HG03575 (cell line): ENCODE measurements around the gene ROGDI.

Source experiments
- ATAC-seq: cut with Tn5 transposase; IDR thresholded peaks from one replicate; pipeline ENCODE4 v1.9.1; 2021; ENCODE audit not compliant: unreplicated experiment, insufficient number of reproducible peaks, low FRiP score; ENCODE audit errors: extremely low read depth

The ROGDI gene

GRCh38 chr16:4776141-4776705 is 26.2 kb downstream of the ROGDI start:
- no peak for ATAC-seq

- ATAC-seq: no peak
These were observed 27.4 kb downstream of the ROGDI start for GRCh38 chr16:4775005-4775404.

GRCh38 chr16:4772351-4772750 is 30.1 kb downstream of the ROGDI start:
- ATAC-seq: no peak

GRCh38 chr16:4771646-4772045 is 30.8 kb downstream of the ROGDI start:
- ATAC-seq: no peak

GRCh38 chr16:4769306-4769638 is 33.2 kb downstream of the ROGDI start:
- ATAC-seq: no peak

GRCh38 chr16:4768549-4769305 is 33.7 kb downstream of the ROGDI start:
- no peak for ATAC-seq

- ATAC-seq: no peak
These were observed 34.4 kb downstream of the ROGDI start for GRCh38 chr16:4767872-4768548.

- ATAC-seq: peak; percentile 64
These were observed 35.4 kb downstream of the ROGDI start, which contains the start of gene ZNF500 for GRCh38 chr16:4766875-4767628. ZNF500 (minus strand) TSS chr16:4767162; CDS start chr16:4765978, 1,184 bp downstream.

- no peak for ATAC-seq
These were observed 36.6 kb downstream of the ROGDI start for GRCh38 chr16:4765511-4766474.

- ATAC-seq: no peak
These were observed 38.6 kb downstream of the ROGDI start for GRCh38 chr16:4763791-4764190.

- no peak for ATAC-seq
These were observed 40.2 kb downstream of the ROGDI start for GRCh38 chr16:4762205-4762604.

GRCh38 chr16:4760221-4760910 is 42.1 kb downstream of the ROGDI start:
- ATAC-seq: no peak

GRCh38 chr16:4755687-4756086 is 46.7 kb downstream of the ROGDI start:
- ATAC-seq: no peak

GRCh38 chr16:4754865-4755264 is 47.6 kb downstream of the ROGDI start:
- ATAC-seq: no peak

- no peak for ATAC-seq
These were observed 49.2 kb downstream of the ROGDI start for GRCh38 chr16:4753227-4753626.

GRCh38 chr16:4752351-4753100 is 49.9 kb downstream of the ROGDI start:
- no peak for ATAC-seq

GRCh38 chr16:4750896-4751295 is 51.5 kb downstream of the ROGDI start:
- ATAC-seq: no peak
